Kidney (tissue), 14 donors: Measurements from ENCODE around the gene RAD9A. TPM values are rescaled to one million over a fixed set of nuclear protein-coding genes. Genes with fewer than 3 reads are reported as not detected.

Experiments used
- DNase-seq, 5 donors: peaks; one replicate each; pipeline ENCODE4 v3.0.0-alpha.2; 2013 to 2020
- FAIRE-seq: peaks from 2 replicates; lab custom pipeline; 2012; peaks lifted over from hg19 to GRCh38; lab: Jason Lieb, UNC
- H3K27ac ChIP-seq, 2 donors: one replicate each; pipeline ENCODE4 v1.7.0; 2013; ENCODE audit warnings: low read depth in 2 of 2, low read length in 2 of 2, inconsistent platforms in 1 of 2
- H3K27me3 ChIP-seq: one replicate; pipeline ENCODE4 v1.7.1; 2013; ENCODE audit warnings: low read length, inconsistent platforms; ENCODE audit not compliant: control insufficient read depth, insufficient read depth
- H3K36me3 ChIP-seq, 3 donors: one replicate each; pipeline versions ENCODE4 v1.7.0 to v1.7.1; 2013; ENCODE audit warnings: low read length in 3 of 3, control low read depth in 1 of 3, inconsistent platforms in 1 of 3; ENCODE audit not compliant: insufficient read depth in 3 of 3, control insufficient read depth in 2 of 3
- H3K4me1 ChIP-seq, 3 donors: one replicate each; pipeline versions ENCODE4 v1.7.0 to v1.7.1; 2013; ENCODE audit warnings: low read length in 3 of 3, inconsistent platforms in 1 of 3, low read depth in 1 of 3; ENCODE audit not compliant: control insufficient read depth in 2 of 3, insufficient read depth in 2 of 3
- H3K4me3 ChIP-seq, 3 donors: one replicate each; pipeline versions ENCODE4 v1.7.0 to v1.8.1; 2013; ENCODE audit warnings: low read length in 3 of 3, control low read depth in 1 of 3, inconsistent platforms in 1 of 3
- H3K9ac ChIP-seq, 3 donors: one replicate each; pipeline versions ENCODE4 v1.7.0 to v1.7.1; 2013; ENCODE audit warnings: low read length in 3 of 3, control low read depth in 1 of 3, inconsistent platforms in 1 of 3
- H3K9me3 ChIP-seq, 3 donors: one replicate each; pipeline versions ENCODE4 v1.7.0 to v1.7.1; 2013; ENCODE audit warnings: low read length in 3 of 3, control low read depth in 1 of 3, inconsistent platforms in 1 of 3; ENCODE audit not compliant: control insufficient read depth in 2 of 3, insufficient read depth in 1 of 3
- CTCF ChIP-seq: IDR thresholded peaks from 3 replicates; pipeline ENCODE4 v1.5.1; 2012; ENCODE audit warnings: mild to moderate bottlenecking, moderate library complexity, borderline replicate concordance; ENCODE audit not compliant: insufficient read depth; ENCODE audit errors: extremely low read depth
- intact Hi-C: fragments of 100-400 bp; cut with DNase I; formaldehyde crosslinking; loops from one replicate; pipeline ENCODE4 v1.11.1; 2022
- polyA plus RNA-seq: library from polyadenylated mRNA; stranded (reverse); fragments of 350-450 nt; fragmentation: Illumina TruSeq; extraction: RNeasy Lipid Tissue Mini Kit (QIAGEN cat#74804); gene quantifications from one replicate; pipeline ENCODE4 v1.2.3, GENCODE V29; 2014; ENCODE audit warnings: low read depth, low replicate concordance; ENCODE audit not compliant: insufficient read depth
- total RNA-seq: library from RNA; stranded (reverse); fragmentation: NEBNext Ultra II Directional; extraction: Animal tissue kit (Norgen Biotek cat#: 25700); gene quantifications from one replicate; pipeline ENCODE4 v1.2.1, GENCODE V29; 2021
- donor health status: control.
- donor health status: control.
- donor health status: control.
- donor health status: control.
- donor health status: control.
- donor health status: DM: yes; HTN: yes; CAD: no.
- donor health status: Normal renal cell carcinoma (clear cell type).

RAD9A gene
- total and polyA plus RNA-seq, 2 donors from 2014 or later: 16.4 to 17.8 TPM

DNA sequence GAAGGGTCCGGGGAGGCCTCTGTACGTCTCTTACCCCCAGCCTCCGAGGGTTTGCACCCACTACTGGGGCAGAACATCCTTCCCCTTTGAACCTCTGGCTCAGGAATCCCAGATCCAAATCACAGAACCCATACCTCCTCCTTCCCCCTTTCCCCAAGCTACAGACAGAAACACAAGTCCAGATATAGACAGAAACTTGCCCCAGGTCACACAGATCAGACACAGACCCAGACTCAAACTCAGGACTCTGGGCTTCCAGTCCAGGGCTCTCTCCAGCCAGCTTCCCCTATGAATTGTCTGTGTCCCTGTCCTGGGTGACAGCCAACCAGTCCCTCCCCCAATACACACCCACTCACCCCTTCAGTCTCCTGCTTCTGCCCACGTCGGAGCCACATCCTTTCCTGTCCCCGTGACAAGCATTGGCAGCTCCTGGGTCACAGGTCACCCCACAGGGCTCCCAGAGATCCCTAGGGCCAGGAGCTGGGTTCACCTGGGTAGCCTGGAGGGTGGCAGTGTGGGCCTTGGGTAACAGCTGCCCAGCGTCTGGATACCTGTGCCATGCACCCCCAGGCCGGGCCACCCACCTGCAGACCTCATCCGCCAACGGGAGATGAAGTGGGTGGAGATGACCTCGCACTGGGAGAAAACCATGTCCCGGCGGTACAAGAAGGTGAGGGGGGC is 12.9 kb downstream of the RAD9A start:
- Histone ChIP-seq H3K9ac (no peak overlapping the region), H3K4me3 (no peak overlapping the region), H3K36me3 (no peaks in the 10 kb centered on the region), H3K4me1 (peaks cover 0 to 11% (median 5%) of the 10 kb centered on the region in 3 donors), H3K9me3 (no peaks in the 10 kb centered on the region), H3K27me3 (no peaks in the 10 kb centered on the region), H3K27ac (no peak overlapping the region)
- no peak for TF ChIP-seq CTCF
- DNase-seq: peak in 1 of 5 donors; percentile 80
- no peak for FAIRE-seq
- intact Hi-C loops: no loop called here

GRCh38 chr11:67405196-67405567 is 13.4 kb downstream of the RAD9A start:
- H3K36me3 ChIP-seq: no peaks in the 10 kb centered on the region
- FAIRE-seq (no peak), DNase-seq (no peak)
- H3K27me3 ChIP-seq: no peaks in the 10 kb centered on the region
- intact Hi-C loops: no loop called here
- no peak for TF ChIP-seq CTCF
- no peak overlapping the region for H3K4me3 ChIP-seq
- H3K27ac ChIP-seq: no peak overlapping the region
- H3K9me3 ChIP-seq: no peaks in the 10 kb centered on the region
- peaks cover 0 to 9% (median 5%) of the 10 kb centered on the region in 3 donors for H3K4me1 ChIP-seq
- H3K9ac ChIP-seq: no peak overlapping the region

DNA sequence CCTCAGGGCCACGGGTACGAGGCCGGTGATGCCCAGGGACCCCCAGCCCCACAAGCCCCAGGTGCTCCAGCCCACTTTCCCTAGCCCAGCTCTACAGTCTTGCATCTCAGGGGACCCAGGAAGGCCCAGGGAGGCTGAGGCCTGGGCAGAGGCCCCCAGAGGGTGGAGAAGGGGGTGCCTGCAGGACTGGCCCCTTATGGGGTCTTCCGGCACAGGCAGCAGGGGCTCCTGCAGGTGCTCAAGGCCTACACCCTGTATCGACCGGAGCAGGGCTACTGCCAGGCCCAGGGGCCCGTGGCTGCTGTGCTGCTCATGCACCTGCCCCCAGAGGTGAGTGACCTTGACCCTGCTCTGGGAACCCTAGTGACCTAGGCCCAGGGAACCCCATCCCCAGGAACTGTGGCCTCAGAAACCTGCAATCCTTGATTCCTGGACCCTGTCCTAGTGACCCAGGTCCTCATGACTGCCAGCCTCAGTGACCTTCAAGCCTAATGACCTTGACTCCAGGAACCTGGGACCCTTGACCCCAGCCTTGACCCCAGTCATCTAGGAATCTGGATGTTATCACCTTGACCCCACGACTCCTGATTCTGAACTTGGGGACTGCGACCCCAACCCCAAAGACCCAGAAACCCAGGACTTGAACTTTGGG is 14.0 kb downstream of the RAD9A start:
- no peak for TF ChIP-seq CTCF
- Histone ChIP-seq H3K9me3 (no peaks in the 10 kb centered on the region), H3K9ac (no peak overlapping the region), H3K4me1 (peaks cover 0 to 3% (median 2%) of the 10 kb centered on the region in 3 donors), H3K27me3 (no peaks in the 10 kb centered on the region), H3K4me3 (no peak overlapping the region), H3K27ac (no peak overlapping the region), H3K36me3 (no peaks in the 10 kb centered on the region)
- DNase-seq (no peak), FAIRE-seq (no peak)
- intact Hi-C loops: no loop called here
